H54 (cell line): ENCODE results near the gene KRTAP9-9.
"Not testable (repeated sequence)": the region's sequence is repeated elsewhere in the genome, so short reads cannot be mapped to it uniquely, and the experiment has no call there.

ENCODE experiments used
- DNase-seq: peaks from one replicate; pipeline ENCODE4 v3.0.0; 2011; ENCODE audit warnings: low spot score, mixed read lengths; ENCODE audit not compliant: insufficient read length
- FAIRE-seq: peaks from 3 replicates; lab custom pipeline; 2011; peaks lifted over from hg19 to GRCh38; lab: Jason Lieb, UNC
- POLR2A ChIP-seq: IDR thresholded peaks from 2 replicates; pipeline ENCODE4 v1.6.1; 2011; ENCODE audit warnings: low read depth, mild to moderate bottlenecking, low read length

The KRTAP9-9 gene

DNA sequence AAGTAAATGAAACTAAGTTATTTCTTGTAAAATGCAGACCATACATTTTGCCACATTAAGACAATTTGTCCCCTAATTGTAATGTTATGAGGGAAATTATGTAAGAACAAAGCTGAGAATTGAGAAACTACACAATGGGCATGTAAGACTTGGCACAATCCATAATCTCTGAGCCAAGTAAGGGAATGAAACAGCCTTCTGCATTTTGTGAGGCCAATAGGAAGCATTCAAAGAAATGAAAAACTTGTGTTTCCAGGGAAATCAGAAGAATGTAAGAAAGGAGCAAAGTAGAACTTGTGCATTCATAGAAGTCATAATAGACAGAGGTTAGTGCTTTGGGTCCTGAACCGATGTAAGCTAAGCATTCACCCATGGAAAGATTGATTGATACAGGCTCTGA is 3.9 kb upstream of the KRTAP9-9 start:
- no peak for TF ChIP-seq POLR2A
- no peak for FAIRE-seq
- DNase-seq, result no peak

DNA sequence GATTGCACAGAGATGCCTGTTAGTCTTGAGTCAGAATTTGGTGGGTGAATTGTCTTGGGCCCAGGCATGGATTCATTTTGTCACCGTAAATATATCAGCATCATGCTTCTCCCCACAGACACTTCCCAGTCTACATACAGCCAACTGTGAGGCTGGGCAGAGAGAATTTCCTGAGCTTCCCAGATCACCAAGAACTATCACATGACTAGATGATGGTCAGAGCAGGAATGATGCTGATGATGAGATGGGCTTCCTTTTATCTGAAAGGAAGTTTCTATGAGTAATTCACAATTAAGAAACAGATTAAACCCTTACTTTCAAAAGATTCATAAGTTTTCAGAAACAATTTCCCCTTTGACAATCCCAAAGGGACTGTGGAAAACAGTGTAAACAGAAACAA is 323 bp upstream of the KRTAP9-9 start:
- no peak for TF ChIP-seq POLR2A
- FAIRE-seq (no peak), DNase-seq (no peak)

DNA sequence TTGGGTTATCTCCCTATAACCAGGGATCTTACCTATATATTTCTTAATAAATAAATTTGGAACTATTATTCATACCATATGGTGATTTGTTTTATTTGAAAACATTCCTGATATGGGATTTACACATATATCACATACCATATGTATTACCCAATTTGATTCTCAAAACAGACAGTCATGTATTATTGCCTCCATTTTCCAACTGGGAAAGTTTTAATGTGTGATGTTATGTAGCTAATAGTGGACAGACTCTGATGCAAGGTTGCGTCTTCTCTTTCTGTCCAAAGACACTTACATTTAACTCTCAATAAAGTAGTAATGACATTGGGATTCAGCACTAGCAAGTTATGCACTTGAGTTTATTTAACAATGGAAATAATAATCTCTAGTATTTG is 1.1 kb downstream of the KRTAP9-9 start:
- TF ChIP-seq POLR2A, result no peak
- peak; percentile 36 for FAIRE-seq
- DNase-seq, result no peak

DNA sequence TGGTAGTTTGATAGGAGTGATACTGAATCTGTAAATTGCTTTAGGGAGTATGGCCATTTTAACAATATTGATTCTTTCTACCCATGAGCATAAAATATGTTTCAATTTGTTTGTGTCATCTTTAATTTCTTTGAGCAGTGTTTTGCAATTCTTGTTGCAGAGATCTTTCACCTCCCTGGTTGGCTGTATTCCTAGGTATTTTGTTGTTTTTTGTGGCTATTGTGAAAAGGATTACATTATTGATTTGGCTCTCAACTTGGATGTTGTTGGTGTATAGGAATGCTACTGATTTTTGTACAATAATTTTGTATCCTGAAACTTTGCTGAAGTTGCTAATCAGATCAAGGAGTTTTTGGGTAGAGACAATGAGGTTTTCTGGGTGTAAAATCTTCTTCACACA is 3.2 kb downstream of the KRTAP9-9 start:
- no peak for TF ChIP-seq POLR2A
- FAIRE-seq (no peak), DNase-seq (no peak)

DNA sequence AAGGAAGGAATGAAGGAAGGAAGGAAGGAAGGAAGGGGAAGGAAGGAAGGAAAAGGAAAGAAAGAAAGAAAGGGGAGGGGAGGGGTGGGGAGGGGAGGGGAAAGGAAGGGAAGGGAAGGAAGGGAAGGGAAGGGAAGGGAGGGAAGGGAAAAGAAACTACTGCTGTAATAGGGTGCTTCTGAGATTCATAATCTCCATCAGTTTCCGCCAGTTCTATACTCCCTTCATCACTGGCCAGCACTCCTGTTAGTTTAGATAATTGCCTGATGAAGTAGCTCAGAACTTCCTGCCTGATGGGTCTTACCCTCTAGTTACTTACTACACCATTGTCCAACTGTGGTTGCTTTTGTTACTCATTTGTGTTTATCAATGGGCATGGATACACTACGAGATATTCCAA is 8.0 kb downstream of the KRTAP9-9 start:
- DNase-seq (no peak), FAIRE-seq (no peak)
- TF ChIP-seq POLR2A, result no peak

DNA sequence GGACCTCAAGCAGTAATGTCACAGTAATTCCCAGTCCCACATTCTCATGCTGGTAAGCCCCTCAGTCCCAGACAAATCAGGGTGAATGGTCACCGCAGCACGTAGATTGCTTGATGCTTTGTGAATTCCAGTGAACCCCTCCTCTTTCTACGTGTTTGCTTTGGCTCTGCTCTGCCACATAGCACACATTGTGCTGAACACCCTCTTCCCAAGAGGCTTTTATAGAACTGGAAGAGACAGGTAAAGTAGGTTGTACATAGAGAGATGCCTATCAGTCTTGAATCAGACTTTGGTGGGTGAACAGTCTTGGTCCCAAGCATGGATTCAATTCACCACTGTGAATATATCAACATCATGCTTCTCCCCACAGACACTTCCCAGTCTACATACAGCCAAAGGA is 9.4 kb downstream of the KRTAP9-9 start:
- no peak for DNase-seq
- no peak for TF ChIP-seq POLR2A
- FAIRE-seq, result no peak

DNA sequence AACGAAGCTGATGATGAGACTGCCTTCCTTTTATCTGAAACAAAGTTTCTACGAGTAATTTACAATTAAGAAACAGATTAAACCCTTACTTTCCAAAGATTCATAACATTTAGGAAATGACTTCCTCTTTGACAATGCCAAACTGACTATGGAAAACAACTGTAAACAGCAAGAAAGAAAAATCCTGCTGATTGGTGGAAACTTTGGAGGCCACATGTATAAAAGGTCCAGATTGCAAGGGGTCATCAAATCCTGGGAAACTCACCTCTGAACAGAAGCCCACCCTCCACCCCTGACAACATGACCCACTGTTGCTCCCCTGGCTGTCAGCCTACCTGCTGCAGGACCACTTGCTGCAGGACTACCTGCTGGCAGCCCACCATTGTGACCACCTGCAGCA is 9.9 kb downstream of the KRTAP9-9 start, which contains the start of gene KRTAP9-6:
KRTAP9-6 (plus strand) TSS at position 301 of the 400 bp plus-strand sequence; CDS start at position 301, 0 bp downstream.
- FAIRE-seq, result peak; percentile 27
- no peak for DNase-seq
- no peak for TF ChIP-seq POLR2A

DNA sequence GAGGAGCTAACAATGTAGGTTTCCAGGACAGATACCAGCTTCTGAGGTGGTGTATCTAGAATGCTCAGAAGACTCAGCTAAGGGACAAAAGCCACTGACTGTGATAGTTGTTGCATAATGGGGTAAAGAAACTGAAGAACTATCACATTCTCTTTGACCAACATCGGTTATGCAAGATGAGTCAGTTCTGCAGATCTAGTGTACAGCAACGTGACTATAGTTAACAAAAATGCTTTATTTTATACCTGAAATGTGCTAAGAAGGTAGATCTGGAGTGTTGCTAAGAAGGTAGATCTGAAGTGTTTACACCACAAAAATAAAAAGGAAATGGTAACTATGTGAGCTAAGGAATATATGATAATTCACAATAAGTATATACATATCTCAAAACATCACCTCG is 12.5 kb downstream of the KRTAP9-9 start:
- FAIRE-seq, result no peak
- no peak for DNase-seq
- TF ChIP-seq POLR2A, result no peak

DNA sequence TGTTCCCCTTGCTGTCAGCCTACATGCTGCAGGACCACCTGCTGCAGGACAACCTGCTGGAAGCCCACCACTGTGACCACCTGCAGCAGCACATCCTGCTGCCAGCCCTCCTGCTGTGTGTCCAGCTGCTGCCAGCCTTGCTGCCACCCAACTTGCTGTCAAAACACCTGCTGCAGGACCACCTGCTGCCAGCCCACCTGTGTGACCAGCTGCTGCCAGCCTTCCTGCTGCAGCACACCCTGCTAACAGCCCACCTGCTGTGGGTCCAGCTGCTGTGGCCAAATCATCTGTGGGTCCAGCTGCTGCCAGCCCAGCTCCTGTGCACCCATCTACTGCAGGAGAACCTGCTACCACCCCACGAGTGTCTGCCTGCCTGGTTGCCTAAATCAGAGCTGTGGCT is 16.1 kb downstream of the KRTAP9-9 start:
- FAIRE-seq, DNase-seq: not testable (repeated sequence)

DNA sequence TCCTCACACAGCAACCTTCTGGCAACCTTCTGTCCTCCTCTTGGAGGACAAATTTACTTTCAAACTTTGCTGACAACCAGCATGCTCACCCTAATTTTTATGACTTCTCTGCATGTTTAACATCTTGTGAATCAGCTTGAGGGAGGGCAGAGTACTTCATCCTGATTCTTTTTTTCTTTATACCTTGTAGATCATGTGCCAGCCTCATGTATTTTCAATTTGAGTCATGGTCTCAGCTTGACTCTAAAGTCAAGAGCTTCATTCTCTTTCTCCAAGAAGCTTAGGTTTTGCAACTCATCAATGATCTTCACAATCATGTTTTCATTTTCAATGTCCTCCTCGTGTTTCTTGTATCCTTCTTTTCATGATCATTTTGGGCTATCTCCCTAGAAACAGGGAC is 16.7 kb downstream of the KRTAP9-9 start:
- no peak for TF ChIP-seq POLR2A
- no peak for DNase-seq
- FAIRE-seq, result no peak

DNA sequence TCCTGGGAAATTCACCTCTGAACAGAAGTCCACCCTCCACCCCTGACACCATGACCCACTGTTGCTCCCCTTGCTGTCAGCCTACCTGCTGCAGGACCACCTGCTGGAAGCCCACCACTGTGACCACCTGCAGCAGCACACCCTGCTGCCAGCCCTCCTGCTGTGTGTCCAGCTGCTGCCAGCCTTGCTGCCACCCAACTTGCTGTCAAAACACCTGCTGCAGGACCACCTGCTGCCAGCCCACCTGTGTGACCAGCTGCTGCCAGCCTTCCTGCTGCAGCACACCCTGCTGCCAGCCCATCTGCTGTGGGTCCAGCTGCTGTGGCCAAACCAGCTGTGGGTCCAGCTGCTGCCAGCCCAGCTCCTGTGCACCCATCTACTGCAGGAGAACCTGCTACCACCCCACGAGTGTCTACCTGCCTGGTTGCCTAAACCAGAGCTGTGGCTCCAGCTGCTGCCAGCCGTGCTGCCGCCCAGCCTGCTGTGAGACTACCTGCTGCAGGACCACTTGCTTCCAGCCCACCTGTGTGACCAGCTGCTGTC is 20.5 kb downstream of the KRTAP9-9 start, which contains the start of gene KRTAP9-7:
KRTAP9-7 (plus strand) TSS at position 51 of the 543 bp plus-strand sequence; CDS start at position 51, 0 bp downstream.
- not testable (repeated sequence) for DNase-seq, FAIRE-seq

DNA sequence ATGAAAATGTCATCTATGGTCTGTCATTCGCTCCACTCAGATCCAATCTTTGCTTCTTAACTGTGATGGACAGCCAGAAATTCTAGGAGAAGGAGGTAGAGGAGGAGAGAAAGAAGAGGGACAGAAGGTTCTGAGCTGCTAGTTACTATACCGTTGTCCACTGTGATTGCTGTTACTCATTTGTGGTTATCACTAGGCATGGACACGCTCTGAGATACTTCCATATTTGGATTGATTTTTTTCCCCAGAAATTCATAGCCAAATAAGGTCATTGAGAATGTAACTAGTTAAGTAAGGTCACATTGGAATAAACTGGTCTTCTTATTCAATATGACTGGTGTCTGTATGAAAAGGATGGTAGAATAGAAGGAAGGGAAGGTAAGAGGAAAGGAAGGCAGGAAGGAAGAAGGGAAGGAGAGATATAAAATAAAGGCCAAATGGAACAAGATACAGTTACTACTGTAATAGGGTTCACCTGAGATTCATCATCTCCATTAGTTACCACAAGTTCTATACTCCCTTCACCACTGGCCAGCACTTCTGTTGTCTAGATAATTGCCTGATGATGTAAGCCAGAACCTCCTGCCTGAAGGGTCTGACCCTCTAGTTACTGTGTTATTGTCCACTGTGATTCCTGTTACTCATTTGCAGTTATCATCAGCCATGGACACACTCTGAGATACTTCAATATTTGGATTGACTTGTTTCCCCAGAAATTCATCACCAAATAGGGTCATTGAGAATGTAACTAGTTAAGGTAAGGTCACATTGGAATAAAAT is 23.2 kb downstream of the KRTAP9-9 start:
- peak; percentile 33 for FAIRE-seq
- TF ChIP-seq POLR2A, result no peak

DNA sequence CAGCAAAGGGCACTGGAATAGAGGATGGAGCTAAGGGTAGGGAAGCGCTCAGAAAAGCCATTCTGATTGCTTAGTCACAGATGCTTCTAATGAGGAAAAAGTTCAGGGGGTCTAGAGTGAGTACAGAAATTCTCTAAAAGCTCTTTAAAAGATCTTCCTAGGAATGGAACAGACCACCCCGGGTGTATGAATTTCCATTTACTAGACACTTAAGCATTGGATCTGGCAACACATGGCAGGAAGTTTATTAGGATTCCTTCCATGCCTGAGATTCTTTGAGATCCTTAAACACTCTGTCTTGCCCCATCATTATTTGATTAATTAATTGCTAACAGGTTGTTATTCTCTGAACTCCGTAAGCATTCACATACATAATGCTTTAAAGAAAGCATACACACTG is 28.9 kb downstream of the KRTAP9-9 start:
- DNase-seq (no peak), FAIRE-seq (no peak)
- TF ChIP-seq POLR2A, result no peak

More for the DNA sequence above, 23.2 kb downstream of the KRTAP9-9 start:
- no peak for DNase-seq

DNA sequence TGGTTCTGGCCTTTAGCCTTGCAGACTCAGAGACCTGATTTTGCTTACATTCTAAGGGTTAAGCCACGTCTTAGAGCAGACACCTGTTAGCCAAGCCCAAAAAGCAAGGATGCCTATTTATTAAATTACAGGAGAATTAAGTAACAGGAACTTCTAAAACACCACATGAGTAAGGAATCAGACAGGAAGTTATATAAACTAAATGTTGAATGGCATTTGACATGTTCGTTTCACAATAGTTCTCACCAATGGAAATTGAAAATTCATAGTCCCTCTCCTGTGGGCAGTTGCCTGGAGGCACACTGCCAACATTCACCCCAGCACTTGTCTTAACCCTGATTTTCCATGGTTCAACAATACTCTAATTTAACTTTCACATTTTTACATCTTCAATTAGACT is 29.4 kb downstream of the KRTAP9-9 start:
- DNase-seq (no peak), FAIRE-seq (no peak)
- no peak for TF ChIP-seq POLR2A

DNA sequence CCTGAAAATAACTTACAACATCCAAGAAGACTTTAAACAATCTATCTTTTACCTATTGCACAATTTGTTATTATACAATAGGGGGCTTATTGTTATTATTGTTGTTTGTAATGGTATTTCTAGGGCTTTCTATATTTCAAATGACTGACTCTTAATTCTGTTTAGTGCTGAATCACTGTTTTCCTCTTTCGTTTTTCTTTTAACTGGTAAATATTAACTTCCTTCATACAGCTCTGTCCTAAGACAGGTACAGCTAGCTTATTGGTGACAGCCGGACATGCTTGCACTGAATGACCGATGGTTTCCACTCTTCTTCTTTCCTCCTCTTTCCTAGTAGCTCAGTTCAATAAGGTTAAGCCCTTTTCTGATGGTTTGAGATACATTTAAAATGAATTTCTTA is 31.9 kb downstream of the KRTAP9-9 start:
- TF ChIP-seq POLR2A, result no peak
- FAIRE-seq (no peak), DNase-seq (no peak)
